GM23338 (cell line): Measurements from ENCODE around the gene MOB3C. TPM values are rescaled to one million over a fixed set of nuclear protein-coding genes. Genes with fewer than 3 reads are reported as not detected.

Experiments used
- ATAC-seq: fragments of 200-7000 bp; cut with Tn5 transposase; 3 replicates; pipeline ENCODE4 v1.9.1; 2020
- DNase-seq: peaks from one replicate; pipeline ENCODE4 v3.0.0-alpha.2; 2015; ENCODE audit warnings: low spot score
- H2AFZ ChIP-seq: fragments of 200-600 bp; sonication (generic); 2 replicates; pipeline ENCODE4 v1.8.0; 2016; ENCODE audit warnings: antibody characterized with exemption, mild to moderate bottlenecking, moderate library complexity
- H3F3A ChIP-seq: fragments of 200-600 bp; sonication (generic); replicated peaks from 2 replicates; pipeline ENCODE4 v1.8.0; 2017; ENCODE audit warnings: antibody characterized with exemption, mixed run types, low read depth
- H3K27ac ChIP-seq: fragments of 200-600 bp; sonication (generic); 2 replicates; pipeline ENCODE4 v1.6.1; 2016; ENCODE audit warnings: low read depth
- H3K27me3 ChIP-seq: fragments of 200-600 bp; sonication (generic); 2 replicates; pipeline ENCODE4 v1.8.0; 2016; ENCODE audit warnings: mild to moderate bottlenecking, mixed run types, moderate library complexity; ENCODE audit not compliant: insufficient read depth
- H3K36me3 ChIP-seq: fragments of 200-600 bp; sonication (generic); 2 replicates; pipeline ENCODE4 v1.8.0; 2016; ENCODE audit warnings: mild to moderate bottlenecking; ENCODE audit not compliant: insufficient read depth
- H3K4me1 ChIP-seq: fragments of 200-600 bp; sonication (generic); 2 replicates; pipeline ENCODE4 v1.8.0; 2016; ENCODE audit warnings: mild to moderate bottlenecking, moderate library complexity; ENCODE audit not compliant: insufficient read depth
- H3K4me2 ChIP-seq: fragments of 200-600 bp; sonication (generic); 2 replicates; pipeline ENCODE4 v1.7.1; 2017; ENCODE audit warnings: mixed run types
- H3K4me3 ChIP-seq: fragments of 200-600 bp; sonication (generic); 2 replicates; pipeline ENCODE4 v1.6.1; 2016; ENCODE audit warnings: mixed run types
- H3K79me2 ChIP-seq: fragments of 200-600 bp; sonication (generic); replicated peaks from 2 replicates; pipeline ENCODE4 v1.8.0; 2017; ENCODE audit warnings: mild to moderate bottlenecking; ENCODE audit not compliant: insufficient read depth
- H3K9me2 ChIP-seq: fragments of 200-600 bp; sonication (generic); 2 replicates; pipeline ENCODE4 v1.8.0; 2017; ENCODE audit not compliant: insufficient read depth
- H4K20me1 ChIP-seq: fragments of 200-600 bp; sonication (generic); replicated peaks from 2 replicates; pipeline ENCODE4 v1.8.0; 2017; ENCODE audit warnings: mild to moderate bottlenecking; ENCODE audit not compliant: insufficient read depth
- H3K27ac Mint-ChIP-seq: 2 replicates; pipeline ENCODE4 v1.8.0; 2020; ENCODE audit warnings: inconsistent platforms, mild to moderate bottlenecking, moderate library complexity, mixed read lengths
- H3K27me3 Mint-ChIP-seq: 3 replicates; pipeline ENCODE4 v1.8.0; 2022; ENCODE audit warnings: low read depth, mild to moderate bottlenecking, moderate library complexity, mixed read lengths, inconsistent platforms; ENCODE audit not compliant: insufficient read depth, poor library complexity
- H3K36me3 Mint-ChIP-seq: 3 replicates; pipeline ENCODE4 v1.8.0; 2021; ENCODE audit warnings: low read depth, mild to moderate bottlenecking, inconsistent platforms, moderate library complexity, mixed read lengths
- H3K4me1 Mint-ChIP-seq: 3 replicates; pipeline ENCODE4 v1.8.0; 2020; ENCODE audit warnings: mild to moderate bottlenecking, inconsistent platforms, mixed read lengths
- H3K4me3 Mint-ChIP-seq: 3 replicates; pipeline ENCODE4 v1.8.0; 2021; ENCODE audit warnings: moderate library complexity, mild to moderate bottlenecking, inconsistent platforms, mixed read lengths
- H3K9me3 Mint-ChIP-seq: 3 replicates; pipeline ENCODE4 v1.8.0; 2020; ENCODE audit warnings: moderate library complexity, mild to moderate bottlenecking, inconsistent platforms, mixed read lengths
- CREB1 ChIP-seq: fragments of 250-450 bp; sonication (Bioruptor Pico); IDR thresholded peaks from 2 replicates; pipeline ENCODE4 v1.5.0; 2020; ENCODE audit warnings: low read depth, mild to moderate bottlenecking, moderate library complexity
- CTCF ChIP-seq, 2 experiments: fragments of 200-600 bp in 1 of 2; sonication (generic) in 1 of 2; conservative IDR thresholded peaks; 2 replicates each; pipeline versions ENCODE4 v1.5.1 to v1.6.1; 2016 to 2017; ENCODE audit warnings: antibody characterized with exemption in 2 of 2, low read depth in 2 of 2, mild to moderate bottlenecking in 2 of 2, moderate library complexity in 1 of 2
- ETS1 ChIP-seq: IDR thresholded peaks from 2 replicates; pipeline ENCODE4 v1.6.1; 2016; ENCODE audit warnings: antibody characterized with exemption
- JUNB ChIP-seq: IDR thresholded peaks from one replicate; pipeline ENCODE4 v1.6.1; 2016; ENCODE audit warnings: antibody characterized with exemption; ENCODE audit not compliant: unreplicated experiment
- POLR2AphosphoS5 ChIP-seq: IDR thresholded peaks from 2 replicates; pipeline ENCODE4 v1.6.1; 2016; ENCODE audit warnings: antibody characterized with exemption, low read depth
- STAT1 ChIP-seq: IDR thresholded peaks from one replicate; pipeline ENCODE4 v1.6.1; 2016; ENCODE audit warnings: antibody characterized with exemption; ENCODE audit not compliant: unreplicated experiment
- ZNF114 ChIP-seq: fragments of 250-450 bp; sonication (Bioruptor Pico); IDR thresholded peaks from 2 replicates; pipeline ENCODE4 v1.5.0; 2020; ENCODE audit warnings: mild to moderate bottlenecking, moderate library complexity
- ZNF331 ChIP-seq: fragments of 250-450 bp; sonication (Bioruptor Pico); IDR thresholded peaks from 2 replicates; pipeline ENCODE4 v1.5.0; 2020; ENCODE audit warnings: low read depth, mild to moderate bottlenecking, moderate library complexity
- ZNF462 ChIP-seq: fragments of 250-450 bp; sonication (Bioruptor Pico); IDR thresholded peaks from 2 replicates; pipeline ENCODE4 v1.5.0; 2020; ENCODE audit warnings: mild to moderate bottlenecking, moderate library complexity
- polyA plus RNA-seq: library from polyadenylated mRNA; unstranded; fragments of >200 nt; fragmentation: Nextera tagmentation; extraction: Ambion mirVana; gene quantifications from 2 replicates; pipeline ENCODE4 v1.2.1, GENCODE V29; 2016
- total RNA-seq: library from RNA; depleted of rRNA; stranded (reverse); fragments of >200 nt; shearing (Covaris generic); gene quantifications from 2 replicates; pipeline ENCODE4 v1.2.3, GENCODE V29; 2014

The MOB3C gene
- total and polyA plus RNA-seq, 2 experiments from 2014 or later, result 1.1 to 6.2 TPM

GRCh38 chr1:46643368-46643775, 26.8 kb upstream of the MOB3C start:
- TF ChIP-seq ZNF114 (CRISPR knock-in tag) (no peak), POLR2AphosphoS5 (no peak), ZNF331 (CRISPR knock-in tag) (no peak)
- Mint-ChIP-seq H3K4me3 (no peak overlapping the region), H3K4me1 (no peaks in the 10 kb centered on the region), H3K27ac (no peak overlapping the region), H3K9me3 (no peaks in the 10 kb centered on the region), H3K36me3 (peaks cover 15% of the 10 kb centered on the region; the same call in 2 of the 3 replicates), H3K27me3 (no peaks in the 10 kb centered on the region)
- Histone ChIP-seq H3K27me3 (no peaks in the 10 kb centered on the region), H3K4me1 (no peaks in the 10 kb centered on the region), H2AFZ (no peak overlapping the region), H3K79me2 (no peaks in the 10 kb centered on the region), H3F3A (no peaks in the 10 kb centered on the region), H3K27ac (no peak overlapping the region), H3K4me2 (no peak overlapping the region), H3K4me3 (no peak overlapping the region), H3K36me3 (peaks cover 4% of the 10 kb centered on the region; the same call in 1 of the 2 replicates), H3K9me2 (no peaks in the 10 kb centered on the region), H4K20me1 (no peaks in the 10 kb centered on the region; the same call in 1 of the 2 replicates)
- DNase-seq (no peak), ATAC-seq (no peak)

DNA sequence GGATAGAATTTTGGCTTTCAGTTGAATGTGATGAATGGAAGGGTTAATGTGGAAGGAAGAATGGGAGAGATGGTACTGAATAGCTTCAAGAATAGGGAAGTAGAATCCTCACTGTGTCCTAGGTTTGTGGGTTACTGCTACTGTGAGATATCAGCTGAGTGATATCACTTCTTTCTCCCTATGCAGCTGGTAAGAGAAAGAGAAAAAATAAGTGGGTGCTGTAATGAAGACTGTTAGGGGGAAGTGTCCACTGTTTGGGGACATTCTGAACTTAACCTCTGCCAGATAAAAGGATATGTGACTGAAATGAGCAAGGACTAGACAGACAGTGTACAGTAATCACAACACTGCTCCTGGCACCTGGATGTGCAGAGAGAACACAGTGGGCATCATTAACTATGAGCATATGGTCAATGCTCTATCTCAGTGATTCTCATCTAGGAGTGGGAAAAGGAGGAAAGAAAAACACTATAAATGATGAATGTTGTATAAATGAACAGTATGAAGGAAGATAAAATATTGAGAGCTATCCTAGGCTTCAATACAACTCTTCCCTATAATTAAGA, 25.6 kb upstream of the MOB3C start:
- ATAC-seq (no peak), DNase-seq (no peak)
- TF ChIP-seq CTCF (conservative IDR thresholded peaks at IDR 0.05; ENCODE audit: low read depth in 2 of 2) (no peak), CREB1 (CRISPR knock-in tag) (no peak), ZNF114 (CRISPR knock-in tag) (no peak), STAT1 (no peak), ZNF331 (CRISPR knock-in tag) (no peak), POLR2AphosphoS5 (no peak), JUNB (no peak), ETS1 (no peak), ZNF462 (CRISPR knock-in tag) (no peak)
- Histone ChIP-seq H3K4me2 (no peak overlapping the region), H3K27ac (no peak overlapping the region), H3K9me2 (no peaks in the 10 kb centered on the region), H3F3A (no peaks in the 10 kb centered on the region), H3K4me3 (no peak overlapping the region), H2AFZ (no peak overlapping the region), H3K4me1 (no peaks in the 10 kb centered on the region), H4K20me1 (no peaks in the 10 kb centered on the region; the same call in 1 of the 2 replicates), H3K27me3 (no peaks in the 10 kb centered on the region), H3K36me3 (peaks cover under 1% of the 10 kb centered on the region; the same call in 1 of the 2 replicates), H3K79me2 (no peaks in the 10 kb centered on the region)
- Mint-ChIP-seq H3K4me3 (no peak overlapping the region), H3K27me3 (no peaks in the 10 kb centered on the region), H3K9me3 (no peaks in the 10 kb centered on the region), H3K27ac (no peak overlapping the region), H3K4me1 (no peaks in the 10 kb centered on the region), H3K36me3 (peaks cover 5% of the 10 kb centered on the region; the same call in 2 of the 3 replicates)
